Measurements from ENCODE around the gene MRPS12.

DNA sequence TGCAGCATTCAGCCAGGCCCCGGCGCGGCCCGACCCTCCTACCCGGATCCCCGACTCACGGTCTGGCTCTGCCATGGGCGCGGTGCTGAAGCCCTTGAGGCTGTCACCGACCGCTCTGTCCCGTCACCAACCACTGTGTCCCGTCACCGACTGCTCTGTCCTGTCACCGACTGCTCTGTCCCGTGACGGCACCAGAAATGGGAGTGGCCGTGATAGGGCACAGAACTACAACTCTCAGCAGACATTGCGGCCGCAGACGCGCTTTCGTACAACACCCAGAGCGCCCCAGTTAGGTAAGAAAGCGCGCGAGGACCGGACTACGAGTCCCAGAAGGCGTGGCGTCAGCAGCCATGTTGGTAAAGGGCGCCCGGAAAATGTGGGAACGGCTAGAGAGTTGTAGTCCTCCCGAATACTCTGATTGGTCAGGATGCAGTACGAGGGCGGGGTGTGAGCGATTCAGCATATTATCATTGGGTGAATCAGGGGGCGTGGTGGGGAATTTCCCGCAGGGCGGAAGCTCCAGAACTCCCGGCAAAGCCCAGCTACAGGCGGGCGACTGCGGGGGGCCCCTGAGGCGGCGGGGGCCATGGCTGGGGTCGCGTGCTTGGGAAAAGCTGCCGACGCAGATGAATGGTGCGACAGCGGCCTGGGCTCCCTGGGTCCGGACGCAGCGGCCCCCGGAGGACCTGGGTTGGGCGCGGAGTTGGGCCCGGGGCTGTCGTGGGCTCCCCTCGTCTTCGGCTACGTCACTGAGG, 31.1 kb upstream of the MRPS12 start, which contains the start of the genes NFKBIB and SIRT2:
- no peak for TF ChIP-seq EZH2phosphoT487 (IDR thresholded peaks at IDR 0.05; ENCODE audit: insufficient read depth, low read depth)
- TF ChIP-seq EZH2 (IDR thresholded peaks at IDR 0.05; ENCODE audit: insufficient read depth, poor library complexity, severe bottlenecking), result no peak

Measured in GM23248 (cell line).